ENCODE results near the gene SEC16B. TPM values are rescaled to one million over a fixed set of nuclear protein-coding genes. Genes with fewer than 3 reads are reported as not detected.
A peak's percentile ranks its signal among the peaks of the same experiment; 100 is the strongest.

Gene SEC16B
- total and polyA plus RNA-seq, 8 donors: 3.3 to 53.9 (median 13.4) TPM

GRCh38 chr1:177913762-177914540, 55.9 kb downstream of the SEC16B start:
- TF ChIP-seq POLR2A (IDR thresholded peaks at IDR 0.05) (no peak), CTCF (IDR thresholded peaks at IDR 0.05) (peak in 5 of 7 experiments; percentile 32 to 79 (median 59)), POLR2AphosphoS5 (IDR thresholded peaks at IDR 0.05) (no peak), EP300 (IDR thresholded peaks at IDR 0.05) (no peak)
- no peaks in the 10 kb centered on the region for H3K9me3 ChIP-seq
- 26 to 44% (median 30%) methylated on average over 4 of the region's 4 CpGs for WGBS, 5 donors
- peaks cover 0 to 4% (median 0%) of the 10 kb centered on the region in 3 donors for H3K27me3 ChIP-seq
- H3K36me3 ChIP-seq: no peaks in the 10 kb centered on the region
- no peak overlapping the region for H3K4me3 ChIP-seq
- intact Hi-C loops (cut with DNase I; ENCODE audit: low total_unique reads): no loop called here
- no peak overlapping the region for H3K27ac ChIP-seq
- H3K4me1 ChIP-seq: peaks cover 0 to 6% (median 2%) of the 10 kb centered on the region in 4 donors
- peak; percentile 61 to 65 for DNase-seq

- Histone ChIP-seq H3K4me1 (peaks cover 0 to 6% (median 2%) of the 10 kb centered on the region in 4 donors), H3K9me3 (no peaks in the 10 kb centered on the region), H3K36me3 (no peaks in the 10 kb centered on the region), H3K27me3 (peaks cover 0 to 4% (median 0%) of the 10 kb centered on the region in 3 donors), H3K4me3 (no peak overlapping the region), H3K27ac (peak overlapping the region in 1 of 5 donors; percentile 3)
- TF ChIP-seq POLR2AphosphoS5 (IDR thresholded peaks at IDR 0.05) (peak in 2 of 3 donors; percentile 36 to 68), CTCF (IDR thresholded peaks at IDR 0.05) (no peak)
- DNase-seq: peak; percentile 10 to 88
- intact Hi-C loops (cut with DNase I; ENCODE audit: low total_unique reads): no loop called here
- 19 to 28% (median 24%) methylated on average over 2 to 3 of the region's 3 CpGs for WGBS, 5 donors
Measured at GRCh38 chr1:177912991-177913390, 56.9 kb downstream of the SEC16B start.

- intact Hi-C loops (cut with DNase I; ENCODE audit: low total_unique reads): no loop called here
- TF ChIP-seq POLR2A (IDR thresholded peaks at IDR 0.05) (no peak), POLR2AphosphoS5 (IDR thresholded peaks at IDR 0.05) (no peak), CTCF (IDR thresholded peaks at IDR 0.05) (no peak)
- H3K4me1 ChIP-seq: peaks cover 0 to 6% (median 2%) of the 10 kb centered on the region in 4 donors
- H3K27me3 ChIP-seq: peaks cover 0 to 4% (median 0%) of the 10 kb centered on the region in 3 donors
- H3K27ac ChIP-seq: no peak overlapping the region
- H3K4me3 ChIP-seq: no peak overlapping the region
- no peaks in the 10 kb centered on the region for H3K9me3 ChIP-seq
- no peaks in the 10 kb centered on the region for H3K36me3 ChIP-seq
- DNase-seq: no peak
- WGBS, 5 donors: 50 to 74% (median 64%) methylated on average over 2 of the region's 2 CpGs
Measured at GRCh38 chr1:177909416-177909815, 60.4 kb downstream of the SEC16B start.

GRCh38 chr1:177907000-177907399, 62.9 kb downstream of the SEC16B start:
- H3K27ac ChIP-seq: no peak overlapping the region
- H3K4me3 ChIP-seq: no peak overlapping the region
- 78 to 89% (median 88%) methylated on average over 5 of the region's 5 CpGs for WGBS, 5 donors
- intact Hi-C loops (cut with DNase I; ENCODE audit: low total_unique reads): no loop called here
- no peak for DNase-seq
- no peaks in the 10 kb centered on the region for H3K36me3 ChIP-seq
- TF ChIP-seq POLR2A (IDR thresholded peaks at IDR 0.05): no peak
- no peak for TF ChIP-seq CTCF (IDR thresholded peaks at IDR 0.05)
- TF ChIP-seq EP300 (IDR thresholded peaks at IDR 0.05): no peak
- no peak for TF ChIP-seq POLR2AphosphoS5 (IDR thresholded peaks at IDR 0.05)
- H3K27me3 ChIP-seq: peaks cover 0 to 4% (median 0%) of the 10 kb centered on the region in 3 donors
- H3K9me3 ChIP-seq: no peaks in the 10 kb centered on the region
- peaks cover 0 to 3% (median 3%) of the 10 kb centered on the region in 4 donors for H3K4me1 ChIP-seq
